Ecto neural progenitor cell (in vitro differentiated cells): Measurements from ENCODE around the gene UGDH.
"Not testable (repeated sequence)": the region's sequence is repeated elsewhere in the genome, so short reads cannot be mapped to it uniquely, and the experiment has no call there.

Experiments used
- DNase-seq: peaks from one replicate; pipeline ENCODE4 v3.0.0-alpha.2; 2018; ENCODE audit warnings: low spot score

Gene UGDH

GRCh38 chr4:39494354-39494753 is 32.9 kb downstream of the UGDH start:
- DNase-seq = no peak

- no peak for DNase-seq
Measured at GRCh38 chr4:39490322-39490721, 36.9 kb downstream of the UGDH start.

- no peak for DNase-seq
Measured at GRCh38 chr4:39486221-39486804, 40.9 kb downstream of the UGDH start.

GRCh38 chr4:39484582-39485272 is 42.5 kb downstream of the UGDH start:
- no peak for DNase-seq

- DNase-seq = no peak
Measured at GRCh38 chr4:39480902-39481695, 46.1 kb downstream of the UGDH start.

GRCh38 chr4:39480251-39480650 is 47.0 kb downstream of the UGDH start:
- no peak for DNase-seq

- no peak for DNase-seq
Measured at GRCh38 chr4:39476187-39476895, 50.9 kb downstream of the UGDH start.

- no peak for DNase-seq
Measured at GRCh38 chr4:39472396-39472795, 54.8 kb downstream of the UGDH start.

GRCh38 chr4:39470402-39470801 is 56.8 kb downstream of the UGDH start:
- no peak for DNase-seq

GRCh38 chr4:39469429-39470077 is 57.7 kb downstream of the UGDH start:
- peak; percentile 51 for DNase-seq

GRCh38 chr4:39467464-39467863 is 59.8 kb downstream of the UGDH start:
- no peak for DNase-seq

- DNase-seq = no peak
Measured at GRCh38 chr4:39466747-39467146, 60.5 kb downstream of the UGDH start.

- DNase-seq = no peak
Measured at GRCh38 chr4:39464886-39465501, 62.2 kb downstream of the UGDH start.

- peak; percentile 97 for DNase-seq
Measured at GRCh38 chr4:39458505-39459300, 68.5 kb downstream of the UGDH start, which contains the start of the genes LIAS and RPL9. LIAS (plus strand) TSS chr4:39459056; CDS start chr4:39459118, 62 bp downstream. RPL9 (minus strand) TSS chr4:39458922; CDS start chr4:39458439, 483 bp downstream.

GRCh38 chr4:39458161-39458504 is 69.1 kb downstream of the UGDH start:
- not testable (repeated sequence) for DNase-seq

GRCh38 chr4:39456946-39457763 is 70.1 kb downstream of the UGDH start:
- no peak for DNase-seq

- no peak for DNase-seq
Measured at GRCh38 chr4:39455486-39455885, 71.8 kb downstream of the UGDH start.

- no peak for DNase-seq
Measured at GRCh38 chr4:39453738-39454137, 73.5 kb downstream of the UGDH start.

- no peak for DNase-seq
Measured at GRCh38 chr4:39452860-39453587, 74.2 kb downstream of the UGDH start.
